KMS-11 (cell line): ENCODE data around the gene CDCP1.

Source experiments
- H2AFZ ChIP-seq: fragments of 200-600 bp; sonication (generic); 2 replicates; pipeline ENCODE4 v1.6.1; 2016; ENCODE audit warnings: antibody characterized with exemption, mixed run types, low read depth
- H3K27ac ChIP-seq: fragments of 200-600 bp; sonication (generic); 2 replicates; pipeline ENCODE4 v1.6.1; 2016; ENCODE audit warnings: mild to moderate bottlenecking, mixed run types
- H3K27me3 ChIP-seq: fragments of 200-600 bp; sonication (generic); 2 replicates; pipeline ENCODE4 v1.6.1; 2017; ENCODE audit warnings: mild to moderate bottlenecking, low read depth, mixed run types, moderate library complexity; ENCODE audit not compliant: insufficient read depth
- H3K36me3 ChIP-seq: fragments of 200-600 bp; sonication (generic); 2 replicates; pipeline ENCODE4 v1.6.1; 2017; ENCODE audit warnings: mild to moderate bottlenecking, mixed run types; ENCODE audit not compliant: insufficient read depth
- H3K4me1 ChIP-seq: fragments of 200-600 bp; sonication (generic); 2 replicates; pipeline ENCODE4 v1.6.1; 2016; ENCODE audit warnings: mild to moderate bottlenecking, low read depth, mixed run types; ENCODE audit not compliant: poor library complexity, severe bottlenecking
- H3K4me2 ChIP-seq: fragments of 200-600 bp; sonication (generic); 2 replicates; pipeline ENCODE4 v1.7.0; 2016; ENCODE audit warnings: mild to moderate bottlenecking, mixed run types
- H3K4me3 ChIP-seq: fragments of 200-600 bp; sonication (generic); IDR thresholded peaks from 2 replicates; pipeline ENCODE4 v1.6.1; 2017; ENCODE audit warnings: low read depth, low read length, mixed read lengths; ENCODE audit not compliant: insufficient read depth
- H3K79me2 ChIP-seq: fragments of 200-600 bp; sonication (generic); 2 replicates; pipeline ENCODE4 v1.6.1; 2016; ENCODE audit warnings: low read depth, mixed run types; ENCODE audit not compliant: insufficient read depth
- H3K9ac ChIP-seq: fragments of 200-600 bp; sonication (generic); 2 replicates; pipeline ENCODE4 v1.6.1; 2016; ENCODE audit warnings: mild to moderate bottlenecking, mixed run types
- H4K20me1 ChIP-seq: fragments of 200-600 bp; sonication (generic); 2 replicates; pipeline ENCODE4 v1.6.1; 2016; ENCODE audit warnings: mild to moderate bottlenecking, mixed run types; ENCODE audit not compliant: insufficient read depth
- CTCF ChIP-seq: fragments of 200-600 bp; sonication (generic); conservative IDR thresholded peaks from 2 replicates; pipeline ENCODE4 v1.6.1; 2017; ENCODE audit warnings: low read depth, mild to moderate bottlenecking, antibody characterized with exemption, low read length, moderate library complexity, mixed read lengths

CDCP1 gene

GRCh38 chr3:45088543-45089358, 57.4 kb downstream of the CDCP1 start:
- no peak overlapping the region for H3K9ac ChIP-seq
- H3K79me2 ChIP-seq = no peaks in the 10 kb centered on the region
- H4K20me1 ChIP-seq = no peaks in the 10 kb centered on the region
- H3K27me3 ChIP-seq = no peaks in the 10 kb centered on the region
- no peaks in the 10 kb centered on the region for H3K4me1 ChIP-seq
- H3K27ac ChIP-seq = no peak overlapping the region
- no peak for TF ChIP-seq CTCF
- H3K4me3 ChIP-seq = no peak overlapping the region
- no peak overlapping the region for H2AFZ ChIP-seq
- no peaks in the 10 kb centered on the region for H3K36me3 ChIP-seq
- no peak overlapping the region for H3K4me2 ChIP-seq

DNA sequence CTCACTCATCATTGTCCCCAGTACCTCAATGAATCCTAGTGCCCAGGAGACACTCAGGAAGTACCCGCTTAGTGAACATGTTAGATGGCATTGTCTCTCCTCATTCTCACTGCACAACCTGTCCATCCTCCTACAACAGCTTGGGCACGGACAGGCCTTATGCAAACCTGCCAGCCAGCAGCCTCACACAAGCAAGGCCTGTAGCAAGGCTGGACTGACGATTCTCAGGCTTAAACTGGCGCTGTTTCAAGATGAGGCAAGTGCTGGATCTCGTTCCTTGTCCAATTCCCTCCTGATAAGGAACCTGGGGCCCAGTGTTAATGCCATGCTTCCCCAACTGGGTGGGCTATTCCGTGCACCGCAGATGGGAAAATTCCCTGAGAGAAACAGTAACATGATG, 59.0 kb downstream of the CDCP1 start:
- H3K4me2 ChIP-seq = no peak overlapping the region
- H3K4me3 ChIP-seq = no peak overlapping the region
- H3K27me3 ChIP-seq = no peaks in the 10 kb centered on the region
- no peaks in the 10 kb centered on the region for H3K36me3 ChIP-seq
- no peaks in the 10 kb centered on the region for H4K20me1 ChIP-seq
- no peak overlapping the region for H3K9ac ChIP-seq
- no peak overlapping the region for H2AFZ ChIP-seq
- no peaks in the 10 kb centered on the region for H3K79me2 ChIP-seq
- H3K27ac ChIP-seq = no peak overlapping the region
- no peaks in the 10 kb centered on the region for H3K4me1 ChIP-seq
- no peak for TF ChIP-seq CTCF

- TF ChIP-seq CTCF = no peak
- Histone ChIP-seq H3K27ac (no peak overlapping the region), H3K4me1 (no peaks in the 10 kb centered on the region), H3K79me2 (no peaks in the 10 kb centered on the region), H3K4me2 (no peak overlapping the region), H3K9ac (no peak overlapping the region), H3K27me3 (no peaks in the 10 kb centered on the region), H3K36me3 (no peaks in the 10 kb centered on the region), H3K4me3 (no peak overlapping the region), H4K20me1 (no peaks in the 10 kb centered on the region), H2AFZ (no peak overlapping the region)
These were observed 61.1 kb downstream of the CDCP1 start for GRCh38 chr3:45084820-45085816.

DNA sequence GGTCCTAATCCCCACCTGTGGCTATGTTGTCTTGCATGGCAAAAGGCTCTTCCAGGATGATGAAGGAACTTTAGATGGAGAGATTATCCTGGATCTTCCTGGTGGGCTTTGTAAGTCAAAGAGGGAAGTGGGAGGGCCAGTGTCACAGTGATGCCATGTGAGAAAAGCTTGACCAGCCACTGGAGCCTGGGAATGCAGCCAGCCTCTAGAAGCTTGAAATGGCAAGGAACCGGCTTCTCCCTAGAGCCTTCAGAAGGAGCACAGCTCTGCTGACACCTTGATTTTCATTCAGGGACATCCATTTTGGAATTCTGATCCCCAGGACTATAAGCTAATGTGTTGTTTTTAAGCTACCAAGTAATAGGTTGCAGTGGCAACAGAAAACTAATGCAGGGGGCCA, 61.8 kb downstream of the CDCP1 start:
- H3K4me3 ChIP-seq = no peak overlapping the region
- H3K27me3 ChIP-seq = no peaks in the 10 kb centered on the region
- no peak for TF ChIP-seq CTCF
- H3K9ac ChIP-seq = no peak overlapping the region
- H3K79me2 ChIP-seq = no peaks in the 10 kb centered on the region
- no peaks in the 10 kb centered on the region for H3K36me3 ChIP-seq
- no peak overlapping the region for H2AFZ ChIP-seq
- no peaks in the 10 kb centered on the region for H4K20me1 ChIP-seq
- H3K27ac ChIP-seq = no peak overlapping the region
- H3K4me1 ChIP-seq = no peaks in the 10 kb centered on the region
- H3K4me2 ChIP-seq = no peak overlapping the region
